Breast epithelium (tissue), 3 donors: ENCODE results near the gene AHRR.
"Not testable (repeated sequence)": the region's sequence is repeated elsewhere in the genome, so short reads cannot be mapped to it uniquely, and the experiment has no call there.

Experiments
- POLR2A ChIP-seq: fragments of 450-650 bp; IDR thresholded peaks from one replicate; pipeline ENCODE4 v1.6.1; 2016; ENCODE audit warnings: antibody characterized with exemption, mild to moderate bottlenecking, moderate library complexity
- TF ChIP-seq, protein P1 (sequence below), 3 donors: fragments of 450-650 bp; IDR thresholded peaks; one replicate each; pipeline ENCODE4 v1.5.1; 2016 to 2017; ENCODE audit warnings: antibody characterized with exemption in 3 of 3, mild to moderate bottlenecking in 3 of 3, moderate library complexity in 3 of 3

DNA sequence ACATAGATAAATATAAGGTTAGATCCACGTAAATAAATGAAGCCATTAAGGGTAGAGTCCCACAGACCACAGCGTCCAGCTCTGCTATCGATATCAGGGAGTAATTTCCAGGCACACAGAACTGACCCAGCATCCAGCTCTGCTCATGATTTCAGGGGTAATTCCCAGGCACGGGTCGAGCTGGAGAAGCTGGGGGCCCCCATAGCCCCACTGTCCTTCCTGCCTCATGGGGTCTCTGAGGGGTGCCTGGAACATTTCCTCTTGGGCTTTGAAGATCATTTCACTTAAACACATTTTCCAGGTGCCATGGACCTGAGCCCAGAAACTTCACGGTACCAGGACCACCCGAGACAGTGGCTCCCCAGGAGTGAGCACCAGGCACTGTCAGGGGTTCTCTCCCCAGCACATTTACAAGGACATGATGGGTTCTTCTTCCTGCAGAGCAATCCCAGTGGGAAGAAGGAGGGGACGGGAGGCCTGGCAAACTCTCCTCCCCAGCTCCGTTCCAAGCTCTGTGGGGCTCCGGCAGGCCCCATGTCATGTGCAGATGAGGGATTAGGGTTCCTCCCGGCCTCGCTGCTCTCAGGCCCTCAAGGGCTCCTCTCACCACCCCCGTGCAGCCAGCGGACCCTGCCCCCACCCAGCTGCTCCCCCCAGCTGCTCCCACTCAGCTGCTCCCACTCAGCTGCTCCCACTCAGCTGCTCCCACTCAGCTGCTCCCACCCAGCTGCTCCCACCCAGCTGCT is 23.4 kb upstream of the AHRR start:
- not testable (repeated sequence) for TF ChIP-seq POLR2A
- TF ChIP-seq, protein P1, sequence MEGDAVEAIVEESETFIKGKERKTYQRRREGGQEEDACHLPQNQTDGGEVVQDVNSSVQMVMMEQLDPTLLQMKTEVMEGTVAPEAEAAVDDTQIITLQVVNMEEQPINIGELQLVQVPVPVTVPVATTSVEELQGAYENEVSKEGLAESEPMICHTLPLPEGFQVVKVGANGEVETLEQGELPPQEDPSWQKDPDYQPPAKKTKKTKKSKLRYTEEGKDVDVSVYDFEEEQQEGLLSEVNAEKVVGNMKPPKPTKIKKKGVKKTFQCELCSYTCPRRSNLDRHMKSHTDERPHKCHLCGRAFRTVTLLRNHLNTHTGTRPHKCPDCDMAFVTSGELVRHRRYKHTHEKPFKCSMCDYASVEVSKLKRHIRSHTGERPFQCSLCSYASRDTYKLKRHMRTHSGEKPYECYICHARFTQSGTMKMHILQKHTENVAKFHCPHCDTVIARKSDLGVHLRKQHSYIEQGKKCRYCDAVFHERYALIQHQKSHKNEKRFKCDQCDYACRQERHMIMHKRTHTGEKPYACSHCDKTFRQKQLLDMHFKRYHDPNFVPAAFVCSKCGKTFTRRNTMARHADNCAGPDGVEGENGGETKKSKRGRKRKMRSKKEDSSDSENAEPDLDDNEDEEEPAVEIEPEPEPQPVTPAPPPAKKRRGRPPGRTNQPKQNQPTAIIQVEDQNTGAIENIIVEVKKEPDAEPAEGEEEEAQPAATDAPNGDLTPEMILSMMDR (IDR thresholded peaks at IDR 0.05), result not testable (repeated sequence)
